ENCODE measurements around the gene RAB11FIP4.

DNA sequence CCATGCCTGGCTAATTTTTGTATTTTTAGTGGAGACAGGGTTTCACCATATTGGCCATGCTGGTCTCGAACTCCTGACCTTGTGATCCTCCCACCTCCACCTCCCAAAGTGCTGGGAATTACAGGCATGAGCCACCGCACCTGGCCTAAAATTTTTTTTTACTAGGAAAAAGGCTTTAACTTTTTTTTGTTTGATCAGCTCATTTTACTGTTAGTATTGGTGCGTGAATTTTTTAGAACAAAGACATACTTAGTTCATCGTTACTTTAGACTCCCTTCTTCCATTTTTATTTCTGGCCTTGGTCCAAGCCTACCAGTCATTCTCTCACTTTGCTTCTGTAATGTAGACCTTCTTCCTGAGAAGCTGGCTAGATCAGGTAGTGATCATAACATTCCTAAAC, 25.4 kb upstream of the RAB11FIP4 start:
- TF ChIP-seq CTCF (conservative IDR thresholded peaks at IDR 0.05 in 1 of 2, IDR thresholded peaks at IDR 0.05 in 1 of 2; ENCODE audit: low read depth in 1 of 2, low read length in 2 of 2) (no peak), EZH2 (IDR thresholded peaks at IDR 0.05; ENCODE audit: low read length, missing control alignments) (no peak)
